NCI-H345 treated with DMSO at 0.1 percent for 48 hours (cell line): Measurements from ENCODE around the gene RNF26.
A peak's percentile ranks its signal among the peaks of the same experiment; 100 is the strongest.

ENCODE experiments used
- DNase-seq: peaks from one replicate; lab custom pipeline; 2025; ENCODE audit not compliant: unreplicated experiment; lab: John Stamatoyannopoulos, UW

RNF26 gene

DNA sequence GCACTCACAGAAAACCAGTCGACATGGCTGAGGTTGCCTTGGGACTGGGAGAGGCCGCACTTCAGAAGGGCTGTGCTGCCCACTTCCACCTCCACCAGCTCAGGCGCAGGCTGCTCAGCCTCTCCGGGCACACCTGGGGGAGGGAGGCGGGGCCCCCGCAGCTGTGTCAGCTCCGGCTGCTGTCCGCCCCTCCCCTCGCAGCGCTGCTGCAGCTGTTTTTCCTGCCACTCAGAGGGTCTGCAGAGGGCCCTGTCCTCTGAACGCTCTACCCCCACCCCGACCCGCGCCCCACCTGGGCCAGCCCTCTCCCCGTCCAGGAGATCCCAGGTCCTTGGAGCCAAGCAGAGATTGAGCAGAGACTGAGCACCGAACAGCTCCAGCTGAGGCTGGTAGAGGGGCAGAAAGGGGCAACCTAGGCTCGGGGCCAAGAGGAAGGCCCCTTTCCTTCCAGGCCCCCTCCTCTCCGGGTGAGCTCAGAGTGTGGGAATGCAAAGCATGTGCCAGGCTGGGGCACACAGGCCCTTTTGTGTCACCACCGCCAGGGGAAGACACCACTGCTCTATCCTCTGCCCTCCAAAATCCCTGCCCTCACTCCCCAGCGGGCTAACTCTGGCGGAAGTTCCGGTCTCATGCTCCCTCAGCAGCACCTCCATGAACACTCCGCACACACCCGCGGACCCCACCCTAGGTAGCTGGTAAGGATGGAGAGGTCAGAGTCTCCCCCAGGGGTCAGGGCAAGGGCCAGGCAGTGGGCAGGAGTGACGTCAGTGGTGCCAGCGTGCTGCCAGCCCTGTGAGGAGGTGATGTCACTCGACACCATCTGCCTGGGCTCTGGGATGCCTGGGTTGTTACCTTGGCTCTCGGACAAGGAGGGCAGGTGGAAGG, 19.0 kb upstream of the RNF26 start:
- DNase-seq = no peak

DNA sequence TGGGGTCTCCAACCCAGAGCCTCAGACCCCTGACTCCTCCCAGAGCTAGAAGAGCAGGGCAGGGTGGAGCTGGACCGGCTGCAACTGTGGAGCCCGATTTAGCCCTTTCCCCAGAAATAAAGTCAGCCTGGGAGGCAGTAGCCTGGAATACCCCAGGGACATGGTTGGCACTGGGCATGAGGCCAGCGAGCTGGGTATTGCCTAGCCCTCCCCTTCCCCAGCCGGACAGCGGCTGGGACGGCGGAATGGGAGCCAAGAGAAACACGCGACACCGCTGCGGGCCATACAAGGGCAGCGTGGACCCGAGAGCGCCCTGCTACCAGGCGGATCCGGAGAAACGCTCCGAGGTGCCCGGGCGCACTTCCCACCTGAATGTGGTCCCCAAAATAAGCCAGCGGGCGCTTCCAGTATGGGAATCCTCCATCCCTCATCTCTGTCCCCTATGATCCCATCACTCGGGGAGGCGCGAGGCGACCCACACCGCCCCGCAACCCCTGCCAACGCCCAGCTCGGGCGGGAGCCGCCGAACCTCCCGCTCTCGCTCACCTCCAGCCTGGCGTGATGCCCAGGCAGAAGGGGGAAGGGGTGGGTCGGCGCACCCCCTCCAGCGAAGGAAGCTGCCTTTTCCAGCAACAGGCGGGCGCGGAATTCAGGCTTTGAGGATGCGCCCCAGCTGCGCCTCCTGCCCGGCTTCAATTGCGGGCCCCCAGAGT, 18.2 kb upstream of the RNF26 start:
- peak; percentile 41 for DNase-seq

DNA sequence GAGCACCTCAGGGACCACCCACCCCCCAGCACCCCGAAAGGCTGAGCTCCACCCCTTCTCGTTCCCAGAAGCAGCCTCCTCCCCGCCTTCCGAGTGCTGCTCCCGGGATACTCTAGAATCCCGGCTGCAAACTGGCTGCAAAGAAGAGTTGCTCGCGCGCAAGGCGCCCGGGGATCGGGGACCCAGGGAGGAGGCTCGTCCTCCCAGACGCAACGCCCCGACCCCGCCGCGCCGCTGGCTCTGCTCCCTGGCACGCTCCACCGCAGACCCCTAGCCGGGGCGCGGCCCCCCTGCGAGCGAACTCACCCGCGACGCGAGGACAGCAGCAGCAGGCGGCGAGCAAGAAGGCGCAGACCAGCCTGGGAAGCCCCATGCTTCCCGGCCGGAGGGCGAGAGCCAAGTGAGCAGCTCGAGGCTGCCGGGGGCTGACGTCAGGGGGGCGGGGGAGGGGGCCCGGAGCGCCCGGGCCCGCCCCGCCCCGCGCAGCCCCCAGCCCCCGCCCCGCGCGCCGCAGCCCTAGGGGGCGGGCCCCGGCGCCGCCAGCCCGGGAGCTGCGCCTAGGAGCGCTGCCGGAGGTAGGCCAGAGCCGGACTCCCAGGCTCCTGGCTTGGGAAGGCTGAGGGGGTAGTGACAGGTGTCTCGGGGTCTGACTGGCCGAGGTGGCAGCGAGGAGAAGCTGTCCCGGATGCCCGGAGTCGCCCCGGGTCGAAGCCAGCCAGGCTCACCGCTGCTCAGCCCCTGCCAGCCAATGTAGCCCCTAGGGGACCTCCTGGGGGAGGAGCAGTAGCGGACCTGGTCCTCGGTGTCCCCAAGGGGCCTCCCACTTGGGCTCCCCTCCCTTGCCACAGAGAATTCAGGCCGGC, 17.4 kb upstream of the RNF26 start, which contains the start of gene MCAM:
MCAM (minus strand) TSS at position 402 of the 863 bp plus-strand sequence; CDS start at position 373, 29 bp downstream.
- peak; percentile 36 for DNase-seq

DNA sequence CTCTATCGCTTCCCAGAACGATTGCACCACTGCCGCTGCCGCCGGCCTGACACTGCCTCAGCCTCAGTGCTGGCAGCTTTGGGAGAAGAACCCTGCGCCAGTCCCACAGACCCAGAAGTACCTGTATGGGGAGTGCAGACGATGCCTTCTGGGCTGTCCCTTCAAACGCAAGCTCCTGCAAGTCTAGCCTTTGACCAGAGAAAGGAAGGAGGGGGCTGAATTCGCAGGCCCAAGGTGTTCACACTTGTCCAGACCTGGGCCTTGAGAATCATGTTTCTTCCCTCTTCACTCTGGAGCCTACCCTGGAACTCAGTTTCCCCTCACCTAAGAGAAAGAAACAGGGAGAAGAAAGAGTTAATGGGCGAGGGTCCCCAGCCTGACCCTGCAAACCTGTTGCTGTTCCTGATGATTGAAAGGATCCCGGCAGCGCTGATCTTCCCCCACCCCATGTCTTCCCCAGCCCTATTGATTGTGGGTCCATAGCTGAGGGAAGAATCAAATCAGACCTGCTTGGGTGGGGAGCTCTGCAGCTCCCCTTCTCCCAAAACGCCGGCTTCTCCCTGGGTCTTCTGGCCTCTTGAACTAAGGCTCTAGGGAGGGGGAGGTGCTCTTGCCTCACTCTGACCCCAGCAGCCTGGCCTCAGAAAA, 16.6 kb upstream of the RNF26 start:
- no peak for DNase-seq

DNA sequence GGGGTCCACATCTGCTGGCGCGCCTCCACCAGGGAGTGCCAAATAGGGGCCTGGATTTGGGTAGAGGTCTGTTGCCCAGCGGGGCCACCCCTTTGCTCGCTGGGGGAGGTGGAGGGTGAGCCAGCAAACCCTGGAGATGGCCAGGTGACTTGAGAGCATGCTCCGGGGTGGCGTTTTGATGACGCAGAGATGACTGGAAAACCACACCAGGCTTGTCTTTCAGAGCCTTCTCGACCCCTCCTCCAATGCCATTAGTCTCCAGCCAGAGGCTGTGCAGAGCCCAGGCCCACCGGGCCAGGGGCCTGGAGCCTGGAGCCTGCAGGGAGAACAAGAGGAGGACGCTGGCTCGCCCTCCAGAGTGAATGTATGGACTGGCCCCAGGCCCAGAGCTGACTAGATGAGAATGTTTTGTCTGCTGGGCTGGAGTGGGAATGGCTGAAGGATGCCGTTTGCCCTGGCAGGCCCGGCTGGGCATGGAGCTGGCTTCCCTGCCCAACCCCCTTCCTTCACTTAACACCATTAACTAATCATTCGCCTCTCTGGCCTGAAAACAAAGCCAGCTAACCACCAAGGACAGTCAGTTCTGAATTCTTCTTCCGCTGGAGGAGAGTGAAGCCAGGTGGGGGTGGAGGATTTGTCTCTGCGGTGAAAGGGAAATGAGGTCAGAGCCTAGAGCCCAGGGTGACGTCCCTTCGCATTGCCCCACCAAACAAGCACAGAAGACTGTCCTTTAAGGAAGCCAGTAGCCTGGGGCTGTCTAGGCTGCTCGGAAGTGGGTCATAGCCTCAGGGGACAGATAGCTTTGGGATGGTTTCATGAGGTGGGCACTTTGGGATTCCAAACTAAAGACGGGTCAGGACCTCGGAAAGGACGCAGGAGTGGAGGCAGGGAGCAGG, 15.8 kb upstream of the RNF26 start:
- no peak for DNase-seq

DNA sequence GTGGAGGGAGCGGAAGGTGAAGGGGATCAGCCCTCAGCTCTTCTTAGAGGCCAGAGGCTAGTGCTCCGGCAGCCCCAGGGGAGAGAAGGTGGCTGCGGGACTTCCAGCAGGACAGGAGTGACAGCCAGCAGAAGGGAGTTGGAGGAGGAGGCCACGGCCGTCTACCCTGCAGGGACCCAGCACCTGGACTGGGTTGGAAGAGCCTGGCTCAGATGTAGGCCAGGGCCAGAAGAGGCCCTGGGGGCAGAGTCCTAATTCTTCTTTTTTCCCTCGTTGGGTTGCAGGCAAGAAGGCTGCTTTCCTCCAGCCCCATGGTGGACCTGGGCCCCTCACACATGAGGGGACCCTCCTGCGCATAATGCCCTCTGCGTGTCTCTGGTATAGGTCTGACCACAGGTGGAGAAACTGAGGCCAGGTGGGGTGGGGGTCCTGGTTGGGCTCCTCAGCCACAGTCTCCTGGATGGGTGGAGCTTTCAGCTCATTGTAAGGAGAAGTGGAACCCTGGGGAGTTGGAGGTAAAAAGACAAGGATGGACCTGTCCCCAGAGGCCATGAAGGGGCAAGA, 15.1 kb upstream of the RNF26 start:
- DNase-seq = no peak

DNA sequence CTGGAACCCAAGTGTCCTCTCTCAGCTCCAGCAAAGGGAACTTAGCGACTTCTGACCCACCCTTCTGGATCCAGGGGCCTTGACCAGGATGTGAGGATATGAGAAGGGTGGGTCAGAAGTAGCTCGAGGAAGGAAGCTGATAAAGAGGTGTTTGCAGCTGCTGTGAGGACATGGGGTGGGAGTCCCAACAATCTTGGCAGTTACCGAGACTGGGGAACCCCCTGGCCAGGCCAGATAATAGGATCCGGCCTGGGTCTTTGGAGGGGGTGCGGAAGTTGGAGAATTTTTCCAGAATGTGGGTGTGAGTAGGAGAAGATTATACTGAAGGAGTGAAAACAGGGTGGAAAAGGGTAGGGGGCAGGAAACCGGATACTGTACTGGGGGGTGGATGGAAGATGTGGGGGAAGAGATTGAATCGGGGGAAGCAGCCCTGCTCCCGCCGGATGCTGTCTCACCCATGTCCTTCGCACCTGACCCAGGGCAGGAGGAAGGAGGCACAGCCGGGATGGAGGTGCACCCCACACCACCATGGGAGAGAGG, 14.6 kb upstream of the RNF26 start:
- no peak for DNase-seq

DNA sequence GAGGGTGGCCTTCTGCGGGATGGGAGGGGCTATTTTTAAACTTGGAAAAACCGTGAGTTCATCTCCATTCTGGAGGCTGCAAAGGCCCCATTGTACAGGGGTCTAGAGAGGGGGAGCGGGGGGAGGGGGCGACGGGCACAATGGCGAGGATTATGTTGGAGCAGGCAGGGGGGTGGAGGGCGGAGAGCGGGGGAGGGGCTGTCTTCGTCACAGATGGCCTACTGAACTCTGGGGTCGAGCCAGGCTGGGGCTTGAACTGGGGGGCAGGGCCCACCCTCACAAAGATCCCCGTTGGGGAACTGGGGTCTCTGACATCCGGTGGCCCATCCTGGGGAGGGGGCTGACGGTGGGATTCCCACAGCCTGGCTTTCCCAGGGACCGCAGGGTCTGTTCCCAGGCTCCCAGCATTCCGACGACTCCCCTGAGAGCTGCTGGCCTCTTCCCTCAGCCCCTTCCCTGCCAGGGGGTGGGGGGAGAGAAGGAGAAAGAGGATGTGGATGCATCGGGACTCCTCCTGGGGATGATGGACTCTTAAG, 14.0 kb upstream of the RNF26 start:
- no peak for DNase-seq

DNA sequence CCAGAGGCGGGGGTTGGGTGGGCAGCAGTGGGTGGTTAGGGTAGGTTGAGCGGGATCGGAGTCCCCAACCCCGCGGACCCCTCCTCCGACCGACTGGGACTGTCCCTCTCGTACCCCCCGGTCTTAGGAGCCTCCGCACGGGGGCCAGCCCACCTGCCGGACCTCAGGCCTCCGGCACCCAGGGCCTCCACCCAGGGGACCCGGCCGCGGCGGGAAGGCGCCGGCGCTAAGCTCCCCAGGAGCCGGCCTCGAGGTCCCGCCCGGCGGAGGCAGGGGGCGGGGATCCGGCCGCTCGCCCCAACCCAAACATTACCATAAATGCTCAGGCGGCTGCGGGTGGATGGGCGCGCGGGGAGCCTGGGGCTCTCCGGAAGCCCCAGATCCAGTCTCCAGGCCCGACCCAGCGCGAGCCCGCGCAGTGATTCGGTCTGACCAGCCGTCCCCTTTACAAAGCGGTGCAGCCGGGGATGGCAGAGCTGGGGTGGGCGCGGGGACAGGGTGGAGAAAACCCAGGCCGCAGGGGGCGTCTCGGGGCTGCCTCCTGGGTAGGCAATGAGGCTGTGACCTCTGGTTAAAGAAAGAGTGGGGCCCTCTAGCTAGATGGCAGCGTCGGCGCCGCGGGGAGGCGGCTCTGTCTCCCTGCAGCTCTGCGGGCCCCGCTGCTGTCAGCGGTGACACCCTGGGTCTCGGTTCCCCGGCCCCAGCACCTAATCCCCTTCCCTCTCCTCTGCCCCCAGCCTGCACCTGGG, 13.4 kb upstream of the RNF26 start:
- no peak for DNase-seq

DNA sequence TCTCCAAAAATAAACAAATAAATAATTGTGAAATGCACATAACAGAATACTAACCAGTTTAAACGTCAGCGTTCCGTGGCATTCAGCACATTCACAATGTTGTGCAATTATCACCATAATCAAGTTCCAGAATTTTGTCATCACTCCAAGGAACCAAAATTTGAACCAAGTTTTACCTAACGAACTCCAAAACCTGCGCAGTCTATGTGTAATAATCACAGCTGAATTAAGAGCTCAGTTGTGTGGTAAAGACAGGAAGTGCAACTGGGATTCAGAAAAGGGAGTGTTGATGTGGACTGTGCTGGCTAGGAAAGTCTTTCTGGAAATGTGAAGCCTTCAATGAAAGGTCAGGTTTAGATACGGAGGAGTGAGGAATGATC, 12.0 kb upstream of the RNF26 start:
- no peak for DNase-seq

DNA sequence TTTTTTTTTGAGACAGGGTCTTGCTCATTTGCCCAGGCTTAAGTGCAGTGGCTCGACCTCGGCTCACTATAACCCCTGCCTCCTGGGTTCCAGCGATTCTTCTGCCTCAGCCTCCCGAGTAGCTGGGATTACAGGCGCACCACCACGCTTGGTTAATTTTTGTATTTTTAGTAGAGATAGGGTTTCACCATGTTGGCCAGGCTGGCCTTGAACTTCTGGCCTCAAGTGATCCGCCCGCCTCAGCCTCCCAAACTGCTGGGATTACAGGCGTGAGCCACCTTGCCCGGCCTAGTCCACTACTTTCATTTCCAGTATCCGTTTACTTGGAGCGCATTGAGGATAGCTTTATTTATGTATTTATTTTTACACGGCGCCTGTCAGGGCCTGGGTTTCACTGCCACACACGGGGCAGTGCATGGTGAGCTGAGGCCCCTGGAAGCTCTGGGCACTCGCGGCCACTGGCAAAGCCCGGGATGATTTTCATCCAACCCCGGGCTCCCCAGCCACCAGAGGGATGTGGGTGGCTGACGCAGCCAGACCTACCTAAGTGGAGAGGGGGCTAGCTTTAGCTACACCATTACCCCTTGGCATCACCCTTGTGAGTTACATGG, 11.3 kb upstream of the RNF26 start:
- DNase-seq = no peak

DNA sequence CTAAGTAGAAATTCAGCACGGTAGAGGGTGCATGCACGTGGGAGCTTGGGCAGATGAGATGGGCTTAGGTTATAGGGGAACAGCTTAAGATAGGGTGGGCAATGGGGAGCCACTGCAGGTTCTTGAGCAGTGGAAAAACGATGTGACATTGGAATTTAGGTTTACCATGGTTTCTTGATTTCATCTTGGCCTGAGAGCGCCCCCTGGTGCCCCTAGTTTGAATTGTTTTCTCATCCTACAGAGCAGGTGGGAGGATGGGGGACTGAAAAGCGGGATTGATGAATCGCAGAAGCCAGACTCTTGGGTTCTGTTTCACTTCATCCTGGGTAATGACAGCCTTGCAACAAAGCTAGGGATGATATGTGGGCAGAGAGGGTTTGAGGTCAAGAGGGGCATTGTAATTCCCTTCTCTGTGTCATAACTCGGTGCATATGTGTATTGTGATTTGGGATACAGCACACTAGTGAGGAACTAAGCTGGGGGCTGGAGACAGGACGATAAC, 10.7 kb upstream of the RNF26 start:
- DNase-seq = peak; percentile 15

DNA sequence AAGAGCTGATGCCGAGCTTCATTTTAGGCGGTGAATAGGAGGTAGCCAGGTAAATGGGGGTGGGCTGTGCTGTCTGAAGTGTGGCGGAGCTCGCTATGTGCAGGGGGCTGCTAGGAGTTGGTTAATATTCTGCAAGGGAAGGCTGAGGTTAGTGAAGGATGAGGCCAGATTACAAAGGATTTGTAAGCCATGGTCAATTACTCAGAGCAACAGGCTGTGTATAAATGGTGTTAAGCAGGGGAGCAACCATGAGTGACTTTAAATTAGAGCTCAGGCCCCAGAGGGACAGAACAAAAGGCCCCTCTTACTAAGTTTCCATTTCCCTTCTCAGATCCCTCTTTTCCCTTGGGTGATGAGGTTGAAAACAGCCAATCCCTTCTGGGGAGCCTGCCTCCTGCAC, 10.1 kb upstream of the RNF26 start:
- DNase-seq = no peak

DNA sequence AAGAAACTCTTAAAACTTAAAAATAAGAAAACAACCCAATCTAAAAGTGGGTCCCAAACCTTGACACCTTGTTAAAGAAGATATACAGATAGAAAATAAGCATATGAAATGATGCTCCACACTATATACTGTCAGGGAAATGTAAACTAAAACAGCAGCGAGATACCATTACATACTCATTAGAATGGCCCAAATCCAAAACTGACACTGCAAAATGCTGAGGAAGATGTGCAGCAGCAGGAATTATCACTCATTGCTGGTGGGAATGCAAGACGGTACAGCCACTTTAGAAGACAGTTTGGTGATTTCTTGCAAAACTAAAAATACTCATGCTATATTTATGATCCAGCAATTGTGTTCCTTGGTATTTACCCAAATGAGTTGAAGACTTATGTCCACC, 5.0 kb upstream of the RNF26 start:
- no peak for DNase-seq

DNA sequence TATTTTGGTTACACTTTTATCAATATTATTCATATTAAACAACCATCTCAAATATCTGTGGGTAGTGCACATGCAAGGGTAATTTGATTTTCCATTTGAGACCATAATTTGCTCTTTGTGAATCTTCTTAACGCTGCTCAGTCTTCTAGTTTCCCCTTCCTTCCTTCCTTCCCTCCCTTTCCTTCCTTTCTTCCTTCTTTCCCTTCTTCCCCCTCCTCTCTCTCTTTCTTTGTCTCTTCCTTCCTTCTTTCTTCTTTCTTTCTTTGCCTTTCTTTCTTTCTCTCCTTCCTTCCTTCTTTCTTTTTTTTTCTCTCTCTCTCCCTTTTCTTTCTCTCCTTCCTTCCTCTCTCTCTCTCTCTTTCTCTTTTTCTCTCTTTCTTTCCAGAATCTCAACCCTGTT, 4.1 kb upstream of the RNF26 start:
- no peak for DNase-seq

DNA sequence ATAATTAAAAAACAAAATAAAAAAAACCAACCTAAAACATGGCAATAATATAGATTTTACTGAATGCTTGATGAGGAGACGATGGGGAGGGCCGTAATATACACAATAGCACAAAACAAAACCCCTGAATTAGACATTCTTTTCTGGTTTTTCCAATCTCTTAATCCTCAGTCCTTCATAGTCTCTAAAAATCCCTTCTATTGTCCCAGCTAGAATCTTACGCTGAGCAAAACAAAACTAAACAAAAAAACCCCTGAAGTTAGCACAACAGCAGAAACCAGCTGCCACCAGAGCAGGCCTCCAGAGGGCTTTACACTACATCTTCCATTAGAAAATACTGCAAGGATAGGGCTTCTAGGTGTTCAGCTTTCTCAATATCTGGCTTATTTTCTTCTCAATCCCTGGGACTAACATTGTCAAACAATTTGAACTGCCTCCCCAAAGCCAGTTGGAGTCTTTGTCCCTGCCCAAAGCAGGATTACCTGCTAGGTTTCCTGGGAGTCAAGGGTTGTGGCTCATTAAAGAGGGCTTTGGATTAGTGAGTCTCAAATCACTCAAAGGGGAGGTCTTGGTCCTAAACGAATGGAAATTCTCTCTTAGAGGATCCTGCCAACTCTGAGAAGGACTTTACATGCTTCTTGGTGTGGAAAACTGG, 2.1 kb upstream of the RNF26 start:
- DNase-seq = no peak

DNA sequence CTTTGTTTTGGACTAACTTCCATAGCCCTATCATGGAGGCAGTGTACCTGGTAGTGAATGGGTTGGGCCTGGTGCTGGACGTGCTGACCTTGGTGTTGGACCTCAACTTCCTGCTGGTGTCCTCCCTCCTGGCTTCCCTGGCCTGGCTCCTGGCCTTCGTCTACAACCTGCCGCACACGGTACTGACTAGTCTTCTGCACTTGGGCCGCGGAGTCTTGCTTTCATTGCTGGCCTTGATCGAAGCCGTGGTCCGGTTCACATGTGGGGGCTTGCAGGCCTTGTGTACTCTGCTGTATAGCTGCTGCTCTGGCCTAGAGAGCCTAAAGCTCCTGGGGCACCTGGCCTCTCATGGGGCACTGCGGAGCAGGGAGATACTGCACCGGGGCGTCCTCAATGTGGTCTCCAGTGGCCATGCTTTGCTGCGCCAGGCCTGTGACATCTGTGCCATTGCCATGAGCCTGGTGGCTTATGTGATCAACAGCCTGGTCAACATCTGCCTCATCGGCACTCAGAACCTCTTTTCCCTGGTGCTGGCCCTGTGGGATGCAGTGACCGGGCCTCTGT, 846 bp downstream of the RNF26 start:
- DNase-seq = no peak
